Globus pallidus (tissue), 1 donor: ENCODE results near the gene FCF1.
"Not testable (repeated sequence)": the region's sequence is repeated elsewhere in the genome, so short reads cannot be mapped to it uniquely, and the experiment has no call there.

Experiments
- DNase-seq: peaks from one replicate; pipeline ENCODE4 v3.0.0-alpha.2; 2015; ENCODE audit warnings: low spot score

The FCF1 gene

DNA sequence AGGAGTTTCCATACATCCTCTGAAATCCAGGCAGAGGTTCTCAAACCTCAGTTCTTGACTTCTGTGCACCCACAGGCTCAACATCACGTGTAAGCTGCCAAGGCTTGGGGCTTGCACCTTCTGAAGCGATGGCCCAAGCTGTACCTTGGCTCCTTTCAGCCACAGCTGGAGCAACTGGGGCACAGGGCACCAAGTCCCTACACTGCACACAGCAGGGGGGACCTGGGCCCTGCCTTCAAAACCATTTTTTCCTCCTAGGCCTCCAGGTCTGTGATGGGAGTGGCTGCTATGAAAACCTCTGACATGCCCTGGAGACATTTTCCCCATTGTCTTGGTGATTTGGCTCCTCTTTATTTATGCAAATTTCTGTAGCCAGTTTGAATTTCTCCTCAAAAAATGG lies 10.7 kb upstream of the FCF1 start:
- DNase-seq, result no peak

DNA sequence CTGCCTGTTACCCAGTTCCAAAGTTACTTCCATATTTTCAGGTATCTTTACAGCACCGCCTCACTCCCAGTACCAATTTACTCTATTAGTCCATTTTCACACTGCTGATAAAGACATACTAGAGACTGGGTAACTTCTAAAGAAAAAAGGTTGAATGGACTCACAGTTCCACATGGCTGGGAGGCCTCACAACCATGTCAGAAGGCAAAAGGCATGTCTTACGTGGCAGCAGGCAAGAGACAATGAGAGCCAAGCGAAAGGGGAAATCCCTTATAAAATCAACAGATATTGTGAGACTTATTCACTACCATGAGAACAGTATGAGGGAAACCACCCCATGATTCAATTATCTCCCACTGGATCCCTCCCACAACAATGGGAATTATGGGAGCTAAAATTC lies 9.9 kb upstream of the FCF1 start:
- DNase-seq, result no peak

DNA sequence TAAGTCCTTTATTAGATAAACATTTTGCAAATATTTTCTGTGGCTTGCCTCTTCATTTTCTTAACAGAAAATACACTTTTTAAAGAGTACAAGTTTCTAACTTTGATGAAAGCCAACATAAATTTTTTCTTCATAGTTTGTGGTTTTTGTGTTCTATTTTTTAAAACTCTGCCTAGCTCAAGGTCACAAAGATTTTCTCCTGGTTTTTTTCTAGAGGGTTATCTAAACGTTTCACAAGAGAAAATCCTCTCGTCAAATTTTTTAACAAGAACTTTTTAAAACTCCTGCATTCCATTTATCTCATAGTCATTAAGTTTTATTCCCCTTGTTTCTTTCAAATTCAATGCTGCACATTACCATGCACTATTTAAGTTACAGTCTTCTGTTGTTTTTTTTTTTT lies 8.3 kb upstream of the FCF1 start:
- DNase-seq, result no peak

DNA sequence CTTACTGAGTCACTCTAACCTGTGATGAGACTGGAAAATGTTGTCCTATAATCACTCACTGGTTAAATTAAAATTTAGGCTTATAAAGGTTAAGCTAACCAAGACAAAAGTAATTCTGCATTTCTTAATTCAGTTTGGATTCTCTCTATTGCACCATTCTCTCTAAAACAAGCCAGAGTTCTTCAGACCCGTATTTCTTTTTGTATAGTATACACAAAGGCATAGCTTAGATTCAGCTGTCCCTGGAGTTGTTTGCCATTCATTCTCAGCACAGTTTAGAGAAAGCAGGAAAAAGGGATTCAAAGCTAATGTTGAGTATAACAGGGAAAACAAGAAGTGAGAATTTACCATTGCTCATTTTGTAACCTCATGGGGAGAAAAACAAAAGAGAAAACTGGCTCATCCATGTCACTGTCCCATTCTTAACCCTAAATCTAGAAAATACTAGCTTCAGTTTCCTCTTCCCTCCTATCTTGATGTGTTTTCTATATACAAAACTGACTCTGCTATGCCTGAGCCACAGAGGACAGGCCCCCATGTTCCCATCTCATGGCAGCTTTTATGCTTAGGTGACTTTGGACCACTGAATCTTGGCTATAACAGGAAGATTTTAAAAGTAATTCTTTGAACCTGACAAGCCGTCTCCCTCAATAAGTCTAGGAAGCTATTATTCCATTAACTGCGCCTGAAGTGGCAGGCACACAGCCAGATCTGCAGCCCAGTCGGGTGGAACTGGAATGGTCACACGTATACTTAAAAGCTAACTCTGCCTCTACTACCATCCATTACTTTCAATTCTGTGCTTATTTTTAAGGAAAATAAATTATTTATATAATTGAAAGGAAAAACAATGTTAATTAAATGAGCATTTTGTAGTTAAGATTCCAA lies 7.1 kb upstream of the FCF1 start:
- DNase-seq, result no peak

DNA sequence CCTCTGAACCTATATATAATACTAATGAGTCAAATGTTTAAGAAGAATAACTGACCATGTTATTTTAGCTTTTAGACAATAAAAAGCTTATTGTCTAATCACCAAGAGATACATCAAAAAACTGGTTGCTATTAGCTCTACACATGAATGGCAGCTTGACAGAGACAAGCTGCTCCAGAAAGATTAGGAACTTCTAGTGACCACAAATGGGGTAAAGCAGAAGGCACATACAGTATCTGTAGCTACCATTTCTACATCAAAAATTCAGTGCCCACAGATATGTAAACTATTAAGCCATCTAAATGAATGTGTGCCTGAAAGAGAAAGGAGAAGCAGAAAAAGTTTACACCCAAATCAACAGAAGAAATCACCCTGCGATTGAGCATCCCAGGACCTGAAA lies 2.5 kb upstream of the FCF1 start:
- DNase-seq, result no peak

DNA sequence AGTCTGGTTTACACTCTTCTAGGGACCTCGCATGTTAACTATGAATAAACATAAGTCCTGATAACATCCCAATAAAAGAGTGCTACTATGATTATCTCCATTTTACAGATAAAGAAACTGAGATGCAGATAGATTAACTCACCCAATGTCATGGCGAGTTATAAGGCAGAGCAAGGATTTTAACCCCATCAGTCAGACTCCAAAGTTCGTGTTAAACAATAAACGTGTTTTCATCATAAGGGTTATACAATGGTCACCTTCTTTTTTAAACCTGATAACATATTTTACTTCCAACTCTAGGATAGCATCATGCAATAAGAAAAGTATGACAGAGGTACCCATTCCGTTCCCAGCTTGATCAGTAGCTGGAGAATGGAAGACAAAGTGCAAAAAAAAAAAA lies 1.3 kb upstream of the FCF1 start:
- no peak for DNase-seq

DNA sequence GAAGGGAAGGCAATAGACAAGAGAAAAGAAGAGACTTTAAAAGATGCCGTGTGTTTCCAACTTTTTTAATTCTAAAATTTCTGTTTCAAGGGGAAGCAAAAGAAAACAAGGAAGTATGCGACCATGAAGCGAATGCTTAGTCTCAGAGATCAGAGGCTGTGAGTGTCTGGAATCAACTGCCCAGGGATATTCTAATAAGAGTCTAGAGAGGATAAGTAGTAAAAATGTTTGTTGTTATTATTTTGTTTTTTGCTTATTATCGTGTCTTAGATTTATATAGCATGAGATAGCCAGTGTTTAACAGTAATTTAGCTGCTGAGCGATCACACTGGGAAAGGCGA lies 421 bp downstream of the FCF1 start:
- DNase-seq, result no peak

DNA sequence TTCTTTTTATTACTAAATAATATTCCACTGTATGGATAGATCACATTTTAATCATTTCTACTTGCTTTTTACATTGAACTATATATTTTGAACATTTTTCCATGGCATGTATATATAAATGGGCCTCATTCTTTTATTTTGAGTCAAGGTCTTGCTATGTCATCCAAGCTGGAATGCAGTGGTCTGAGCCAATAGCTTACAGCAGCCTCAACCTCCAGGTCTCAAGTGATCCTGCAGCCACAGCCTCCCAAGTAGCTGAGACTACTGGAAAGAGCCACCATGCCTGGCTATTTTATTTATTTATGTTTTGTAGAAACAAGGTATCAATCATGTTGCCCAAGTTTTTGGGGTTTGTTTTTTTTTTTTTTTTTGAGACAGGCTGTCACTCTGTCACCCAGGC lies 7.6 kb downstream of the FCF1 start:
- DNase-seq, result no peak

DNA sequence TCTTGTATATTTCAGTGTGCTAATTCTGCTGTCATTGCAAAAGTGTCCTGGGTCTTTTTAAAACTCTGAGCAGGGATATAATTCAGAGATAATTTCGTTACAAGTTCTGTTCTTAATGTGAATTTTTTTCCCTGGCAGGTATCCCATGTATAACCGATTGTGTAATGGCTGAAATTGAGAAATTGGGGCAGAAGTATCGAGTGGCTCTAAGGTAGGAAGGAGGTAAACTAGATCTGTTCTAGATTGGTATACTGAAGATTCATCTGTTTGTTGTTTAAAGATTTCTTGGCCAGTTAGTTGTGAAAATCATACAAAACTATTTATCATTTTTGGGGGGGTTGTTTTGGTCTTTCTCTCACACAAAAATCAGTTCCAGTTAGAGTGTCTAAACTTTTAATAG lies 10.2 kb downstream of the FCF1 start:
- DNase-seq, result no peak

DNA sequence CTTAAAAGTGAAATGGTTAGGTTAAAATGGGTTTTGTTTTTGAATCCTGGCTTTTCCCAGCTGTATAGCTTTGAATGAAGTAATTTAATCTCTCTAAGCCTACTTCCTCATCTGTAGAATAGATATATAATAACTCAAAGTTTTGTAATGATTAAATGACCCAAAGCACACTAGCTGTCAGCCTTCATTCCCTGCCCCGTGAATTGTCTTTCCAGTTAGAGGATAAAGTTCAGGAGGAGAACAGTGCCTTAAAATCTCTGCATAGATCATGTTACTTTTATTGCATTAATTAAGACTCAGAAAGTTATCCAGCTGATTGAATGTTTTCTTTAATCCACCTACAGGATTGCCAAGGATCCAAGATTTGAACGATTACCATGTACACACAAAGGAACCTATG lies 19.4 kb downstream of the FCF1 start:
- no peak for DNase-seq

DNA sequence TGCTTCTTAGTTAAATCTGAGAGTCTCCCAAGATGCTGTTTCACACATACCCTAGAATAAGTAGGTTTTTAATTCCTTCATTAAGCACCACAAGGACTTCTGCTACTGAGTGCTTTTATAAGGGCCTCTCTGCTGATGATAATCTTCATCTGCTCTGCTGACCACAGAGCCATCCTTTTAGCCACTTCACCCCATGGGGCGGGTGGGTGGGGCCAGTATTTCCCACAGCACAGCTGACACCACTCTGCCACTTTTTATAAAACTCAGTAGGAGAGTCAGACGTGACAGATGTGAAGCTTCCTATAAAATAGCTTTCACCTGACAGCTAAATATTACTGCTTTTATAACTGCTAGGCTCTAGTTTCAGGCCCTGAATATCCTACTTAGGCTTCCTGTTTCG lies 20.3 kb downstream of the FCF1 start:
- no peak for DNase-seq

DNA sequence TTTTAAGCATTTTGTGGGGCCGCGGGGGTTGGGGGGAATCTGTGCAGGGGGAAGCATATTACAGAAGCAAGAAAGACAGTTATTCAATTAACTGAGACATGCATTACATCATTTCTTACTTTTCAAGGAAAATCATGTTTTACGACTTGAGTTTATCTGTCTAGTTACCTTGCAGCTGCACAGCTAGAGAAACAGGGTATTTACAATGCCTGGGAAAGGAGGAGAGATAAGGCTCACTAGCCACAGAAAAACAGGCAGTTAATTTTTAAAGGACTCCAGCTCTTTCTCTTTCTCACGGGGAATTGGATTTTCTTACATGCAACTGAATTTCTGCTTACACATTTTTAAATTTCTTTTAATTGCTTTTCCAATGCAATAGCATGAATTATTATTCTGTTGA lies 22.2 kb downstream of the FCF1 start:
- DNase-seq, result no peak

DNA sequence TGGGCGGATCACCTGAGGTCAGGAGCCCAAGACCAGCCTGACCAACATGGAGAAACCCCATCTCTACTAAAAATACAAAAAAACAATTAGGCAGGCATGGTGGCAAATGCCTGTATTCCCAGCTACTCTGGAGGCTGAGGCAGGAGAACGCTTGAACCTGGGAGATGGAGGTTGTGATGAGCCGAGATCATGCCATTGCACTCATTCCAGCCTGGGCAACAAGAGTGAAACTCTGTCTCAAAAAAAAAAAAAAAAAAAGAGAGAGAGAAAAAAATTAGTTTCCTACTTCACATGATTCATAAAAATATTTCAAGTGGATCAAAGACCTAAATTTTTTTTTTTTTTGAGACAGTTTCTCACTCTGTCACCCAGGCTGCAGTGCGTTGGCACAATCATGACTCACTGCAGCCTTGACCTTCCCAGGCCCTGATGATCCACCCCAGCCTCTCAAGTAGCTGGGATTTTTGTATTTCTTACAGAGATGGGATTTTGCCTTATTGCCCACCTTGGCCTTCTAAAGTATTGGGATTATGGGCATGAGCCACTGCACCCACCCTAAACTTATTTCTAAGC lies 24.9 kb downstream of the FCF1 start:
- DNase-seq, result no peak

DNA sequence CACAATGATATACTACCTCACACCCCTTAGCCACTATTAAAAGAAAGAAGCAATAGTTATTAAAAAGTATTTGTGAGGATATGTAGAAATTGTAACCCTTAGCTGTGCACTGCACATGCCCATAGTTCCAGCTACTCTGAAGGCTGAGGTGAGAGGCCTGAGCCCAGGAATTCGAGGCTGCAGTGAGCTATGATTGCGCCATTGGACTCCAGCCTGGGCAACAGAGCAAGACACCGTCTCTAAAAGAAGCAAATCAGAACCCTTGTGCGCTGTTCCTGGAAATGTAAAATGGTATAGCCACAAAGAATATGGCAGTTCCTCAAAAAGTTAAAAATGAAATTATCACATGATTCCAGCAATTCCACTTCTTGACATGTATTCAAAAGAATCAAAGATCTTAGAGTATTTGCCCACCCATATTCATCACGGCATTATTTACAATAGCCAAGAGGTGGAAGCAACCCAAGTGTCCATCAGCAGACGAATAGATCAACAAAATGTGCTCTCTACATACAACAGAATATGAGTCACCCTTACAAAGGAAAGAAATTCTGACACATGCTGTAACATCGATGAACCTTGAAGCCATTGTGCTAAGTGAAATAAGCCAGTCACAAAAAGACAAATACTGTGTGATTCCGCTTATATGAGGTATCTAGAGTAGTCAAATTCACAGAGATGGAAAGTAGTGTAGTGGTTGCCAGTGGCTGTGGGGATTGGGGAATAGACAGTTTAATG lies 26.5 kb downstream of the FCF1 start:
- no peak for DNase-seq

DNA sequence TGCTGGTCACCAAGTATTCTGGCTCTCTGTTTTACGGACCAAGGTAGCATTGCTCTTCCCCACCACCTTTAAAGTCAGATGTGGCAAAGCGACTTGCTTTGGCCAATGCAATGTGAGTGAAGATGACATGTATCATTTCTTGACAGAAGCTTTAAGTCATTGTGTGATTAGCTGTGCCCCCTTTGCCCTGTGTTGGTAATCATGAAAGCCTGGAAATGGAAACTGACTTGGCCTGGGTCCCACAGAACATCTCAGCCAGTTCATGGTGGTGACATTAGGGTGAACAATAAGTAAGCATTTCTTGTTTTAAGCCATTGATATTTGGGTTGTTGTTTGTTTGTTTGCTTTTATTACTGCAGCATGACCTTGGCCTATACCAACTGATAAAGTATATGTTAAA lies 34.3 kb downstream of the FCF1 start:
- DNase-seq, result no peak

DNA sequence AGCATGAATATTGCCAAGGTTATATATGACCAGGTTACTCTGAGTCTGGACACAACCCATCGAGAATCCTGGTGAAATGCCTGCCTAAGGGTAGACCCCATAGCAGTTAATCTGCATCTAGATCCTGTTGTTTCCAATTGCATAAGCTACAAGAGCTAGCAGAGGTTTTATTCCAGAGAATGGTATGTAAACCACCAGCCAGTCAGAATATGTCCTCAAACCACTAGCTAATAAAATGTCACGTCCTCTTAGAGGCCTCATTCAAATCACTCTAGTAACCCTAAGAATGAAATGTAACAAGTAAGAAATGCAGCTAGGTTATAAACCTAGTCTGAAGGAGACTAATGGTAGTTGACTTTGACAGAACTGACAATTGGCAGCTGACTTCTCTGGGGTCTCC lies 41.2 kb downstream of the FCF1 start:
- no peak for DNase-seq

DNA sequence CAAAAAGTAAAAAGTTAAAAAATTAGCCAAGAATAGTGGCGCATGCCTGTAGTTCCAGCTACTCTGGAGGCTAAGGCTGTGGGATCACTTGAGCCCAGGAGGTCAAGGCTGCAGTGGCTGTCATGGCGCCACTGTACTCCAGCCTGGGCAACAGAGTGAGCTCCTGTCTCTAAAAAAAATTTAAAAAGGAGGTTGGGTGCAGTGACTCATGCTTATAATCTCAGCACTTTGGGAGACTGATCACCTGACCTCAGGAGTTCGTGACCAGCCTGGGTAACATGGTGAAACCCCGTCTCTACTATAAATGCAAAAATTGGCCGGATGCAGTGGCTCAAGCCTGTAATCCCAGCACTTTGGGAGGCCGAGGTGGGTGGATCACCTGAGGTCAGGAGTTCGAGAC lies 42.0 kb downstream of the FCF1 start:
- no peak for DNase-seq

DNA sequence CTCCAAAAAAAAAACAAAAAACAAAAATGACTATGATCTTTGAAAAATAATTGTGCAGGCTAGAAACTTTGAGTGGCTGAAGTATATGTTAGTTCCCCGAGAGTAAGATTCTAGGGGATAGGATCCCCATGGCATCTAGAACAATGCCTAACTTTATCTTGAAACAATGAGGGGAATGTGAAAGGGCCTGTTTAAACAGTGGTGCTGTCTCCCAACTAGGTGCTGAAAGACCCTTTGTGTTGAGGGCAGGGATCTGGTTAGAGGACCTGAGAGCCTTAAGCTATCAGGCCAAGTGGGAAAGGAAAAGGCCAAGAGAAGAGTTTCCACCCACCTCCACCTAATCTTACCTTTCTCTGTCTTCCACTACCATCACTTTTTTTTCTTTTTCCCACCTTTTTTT lies 43.4 kb downstream of the FCF1 start:
- DNase-seq, result no peak

DNA sequence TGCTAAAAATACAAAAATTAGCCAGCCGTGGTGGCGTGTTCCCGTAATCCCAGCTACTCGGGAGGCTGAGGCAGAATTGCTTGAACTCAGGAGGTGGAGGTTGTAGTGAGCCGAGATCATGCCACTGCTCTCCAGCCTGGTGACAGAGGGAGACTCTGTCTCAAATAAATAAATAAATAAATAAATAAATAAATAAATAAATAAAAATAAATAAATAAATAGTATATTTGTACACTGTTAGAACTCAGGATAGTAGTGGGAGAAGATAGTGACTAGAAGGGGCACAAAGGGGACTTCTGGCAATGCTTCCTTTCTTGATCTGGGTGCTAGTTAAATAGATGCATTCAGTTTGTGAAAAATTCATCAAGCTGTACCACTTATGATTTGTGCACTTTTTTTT lies 45.6 kb downstream of the FCF1 start:
- not testable (repeated sequence) for DNase-seq

DNA sequence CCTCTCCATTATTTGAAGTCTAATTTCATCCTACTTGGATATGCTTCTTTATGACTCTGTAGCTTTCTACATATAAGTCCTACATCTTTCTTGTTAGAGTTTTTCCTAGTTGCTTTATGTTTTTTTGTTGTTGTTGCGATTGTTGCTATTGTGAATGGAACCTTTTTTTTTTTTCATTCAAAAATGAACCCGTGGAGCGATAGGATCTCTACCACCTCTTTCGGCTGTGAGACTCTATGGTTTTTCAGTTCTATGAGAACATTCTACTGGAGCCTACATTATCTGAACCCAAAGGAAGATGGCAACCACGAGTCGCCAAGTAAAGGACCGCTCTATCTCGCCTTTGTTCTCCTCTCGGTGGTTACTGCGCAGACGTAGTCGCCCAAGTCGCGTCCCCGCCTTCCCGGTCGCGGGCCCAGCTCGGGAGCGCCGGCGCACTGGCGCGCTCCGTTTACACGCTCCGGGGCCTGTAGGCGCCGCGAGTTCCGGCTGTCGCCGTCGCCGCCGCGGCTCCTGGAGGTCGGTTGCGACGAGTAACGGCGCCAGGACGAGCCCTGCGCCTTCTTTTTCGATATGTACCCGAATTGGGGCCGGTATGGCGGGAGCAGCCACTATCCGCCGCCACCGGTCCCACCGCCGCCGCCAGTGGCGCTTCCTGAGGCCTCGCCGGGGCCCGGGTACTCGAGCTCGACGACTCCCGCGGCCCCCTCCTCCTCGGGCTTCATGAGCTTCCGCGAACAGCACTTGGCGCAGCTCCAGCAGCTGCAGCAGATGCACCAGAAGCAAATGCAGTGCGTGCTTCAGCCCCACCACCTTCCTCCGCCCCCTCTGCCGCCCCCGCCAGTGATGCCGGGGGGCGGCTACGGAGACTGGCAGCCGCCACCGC lies 50.2 kb downstream of the FCF1 start, which contains the start of gene YLPM1:
TSS of gene YLPM1 (plus strand) at position 400 of the 886 bp plus-strand sequence. CDS start at position 574, 174 bp downstream.
- peak; percentile 94 for DNase-seq

DNA sequence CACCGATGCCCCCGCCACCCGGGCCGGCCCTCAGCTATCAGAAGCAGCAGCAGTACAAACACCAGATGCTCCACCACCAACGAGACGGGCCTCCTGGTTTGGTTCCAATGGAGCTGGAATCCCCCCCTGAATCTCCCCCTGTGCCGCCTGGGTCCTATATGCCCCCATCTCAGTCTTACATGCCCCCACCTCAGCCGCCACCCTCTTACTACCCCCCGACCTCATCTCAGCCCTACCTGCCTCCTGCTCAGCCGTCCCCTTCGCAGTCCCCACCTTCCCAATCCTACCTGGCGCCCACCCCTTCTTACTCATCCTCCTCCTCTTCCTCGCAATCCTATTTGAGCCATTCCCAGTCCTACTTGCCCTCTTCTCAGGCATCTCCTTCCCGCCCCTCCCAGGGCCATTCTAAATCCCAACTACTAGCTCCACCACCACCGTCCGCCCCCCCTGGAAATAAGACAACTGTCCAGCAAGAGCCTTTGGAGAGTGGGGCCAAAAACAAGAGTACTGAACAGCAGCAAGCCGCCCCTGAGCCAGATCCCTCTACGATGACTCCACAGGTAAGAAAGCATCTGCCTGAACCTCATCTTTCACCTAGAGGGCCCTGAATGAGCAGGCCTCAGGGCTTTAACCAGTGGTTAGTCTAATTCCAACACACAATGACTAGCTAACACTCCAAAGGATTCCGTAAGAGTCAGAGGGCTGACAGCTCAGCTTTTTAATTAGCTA lies 51.0 kb downstream of the FCF1 start:
- DNase-seq, result peak; percentile 9

DNA sequence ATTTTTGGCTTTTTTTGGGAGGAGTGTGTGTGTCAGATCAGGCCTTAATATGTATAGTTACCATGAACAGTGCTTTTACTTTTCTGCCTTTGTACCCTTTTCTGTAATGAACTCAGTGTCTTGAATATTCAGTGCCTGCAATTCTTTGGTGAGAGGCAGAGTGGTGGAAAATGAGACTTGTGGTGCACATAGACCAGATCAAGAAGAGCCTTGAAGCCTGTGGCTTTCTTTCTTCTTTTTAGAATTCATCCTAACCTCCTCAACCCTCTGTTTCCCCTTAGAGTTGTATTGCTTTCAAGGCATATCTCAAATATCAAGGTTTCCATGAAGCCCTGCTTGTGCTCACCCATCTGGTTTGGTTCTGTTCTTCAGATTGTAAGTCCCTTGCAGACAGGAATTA lies 52.8 kb downstream of the FCF1 start:
- no peak for DNase-seq
